GM21423 (cell line): ENCODE data around the gene DUSP28.
"Not testable (repeated sequence)": the region's sequence is repeated elsewhere in the genome, so short reads cannot be mapped to it uniquely, and the experiment has no call there.

Experiments
- ATAC-seq: cut with Tn5 transposase; IDR thresholded peaks from one replicate; pipeline ENCODE4 v1.9.1; 2021; ENCODE audit warnings: mild to moderate bottlenecking, moderate library complexity; ENCODE audit not compliant: unreplicated experiment

DUSP28 gene

GRCh38 chr2:240560084-240560479 is at the start of gene DUSP28:
Gene DUSP28 (plus strand): TSS chr2:240560357. CDS start chr2:240560685, 328 bp downstream.
- peak; percentile 56 for ATAC-seq

- no peak for ATAC-seq
These were observed 49.5 kb upstream of the DUSP28 start for GRCh38 chr2:240510513-240511210.

- ATAC-seq, result no peak
These were observed 48.6 kb upstream of the DUSP28 start for GRCh38 chr2:240511351-240512108.

- ATAC-seq, result no peak
These were observed 48.1 kb upstream of the DUSP28 start for GRCh38 chr2:240512109-240512485.

GRCh38 chr2:240512666-240513535 is 47.3 kb upstream of the DUSP28 start:
- no peak for ATAC-seq

- peak; percentile 83 for ATAC-seq
These were observed 46.4 kb upstream of the DUSP28 start for GRCh38 chr2:240513549-240514287.

- ATAC-seq, result no peak
These were observed 45.5 kb upstream of the DUSP28 start for GRCh38 chr2:240514631-240515030.

- no peak for ATAC-seq
These were observed 42.8 kb upstream of the DUSP28 start for GRCh38 chr2:240517342-240517741.

GRCh38 chr2:240518981-240519380 is 41.2 kb upstream of the DUSP28 start:
- no peak for ATAC-seq

- no peak for ATAC-seq
These were observed 40.6 kb upstream of the DUSP28 start for GRCh38 chr2:240519396-240520129.

- no peak for ATAC-seq
These were observed 39.8 kb upstream of the DUSP28 start for GRCh38 chr2:240520130-240520973.

- no peak for ATAC-seq
These were observed 39.2 kb upstream of the DUSP28 start for GRCh38 chr2:240520974-240521350.

GRCh38 chr2:240521885-240522284 is 38.3 kb upstream of the DUSP28 start:
- not testable (repeated sequence) for ATAC-seq

- ATAC-seq, result no peak
These were observed 37.8 kb upstream of the DUSP28 start for GRCh38 chr2:240522406-240522805.

GRCh38 chr2:240523451-240524281 is 36.5 kb upstream of the DUSP28 start:
- no peak for ATAC-seq

- ATAC-seq, result no peak
These were observed 35.0 kb upstream of the DUSP28 start for GRCh38 chr2:240524963-240525718.

- no peak for ATAC-seq
These were observed 34.4 kb upstream of the DUSP28 start for GRCh38 chr2:240525802-240526201.

GRCh38 chr2:240526521-240526920 is 33.6 kb upstream of the DUSP28 start:
- ATAC-seq, result no peak
